ENCODE data around the gene ZNF207.

ZNF207 gene

GRCh38 chr17:32323046-32323445 lies 26.9 kb upstream of the ZNF207 start:
- Histone ChIP-seq H3K27ac (replicated peaks) (no peak overlapping the region), H3K27me3 (ENCODE audit: insufficient read depth, poor library complexity, severe bottlenecking) (no peaks in the 10 kb centered on the region), H3K4me3 (replicated peaks; ENCODE audit: insufficient read depth, low read length) (no peak overlapping the region)
- DNase-seq (ENCODE audit: low read depth in 1 of 2, low spot score in 1 of 2): no peak
- no peak for TF ChIP-seq SPI1 (IDR thresholded peaks at IDR 0.05; ENCODE audit: borderline replicate concordance, low read depth)
- TF ChIP-seq CTCF (IDR thresholded peaks at IDR 0.05; ENCODE audit: insufficient read depth, low read length): no peak
- no peak for TF ChIP-seq GABPA (IDR thresholded peaks at IDR 0.05; ENCODE audit: low read depth)
- TF ChIP-seq, protein P1, sequence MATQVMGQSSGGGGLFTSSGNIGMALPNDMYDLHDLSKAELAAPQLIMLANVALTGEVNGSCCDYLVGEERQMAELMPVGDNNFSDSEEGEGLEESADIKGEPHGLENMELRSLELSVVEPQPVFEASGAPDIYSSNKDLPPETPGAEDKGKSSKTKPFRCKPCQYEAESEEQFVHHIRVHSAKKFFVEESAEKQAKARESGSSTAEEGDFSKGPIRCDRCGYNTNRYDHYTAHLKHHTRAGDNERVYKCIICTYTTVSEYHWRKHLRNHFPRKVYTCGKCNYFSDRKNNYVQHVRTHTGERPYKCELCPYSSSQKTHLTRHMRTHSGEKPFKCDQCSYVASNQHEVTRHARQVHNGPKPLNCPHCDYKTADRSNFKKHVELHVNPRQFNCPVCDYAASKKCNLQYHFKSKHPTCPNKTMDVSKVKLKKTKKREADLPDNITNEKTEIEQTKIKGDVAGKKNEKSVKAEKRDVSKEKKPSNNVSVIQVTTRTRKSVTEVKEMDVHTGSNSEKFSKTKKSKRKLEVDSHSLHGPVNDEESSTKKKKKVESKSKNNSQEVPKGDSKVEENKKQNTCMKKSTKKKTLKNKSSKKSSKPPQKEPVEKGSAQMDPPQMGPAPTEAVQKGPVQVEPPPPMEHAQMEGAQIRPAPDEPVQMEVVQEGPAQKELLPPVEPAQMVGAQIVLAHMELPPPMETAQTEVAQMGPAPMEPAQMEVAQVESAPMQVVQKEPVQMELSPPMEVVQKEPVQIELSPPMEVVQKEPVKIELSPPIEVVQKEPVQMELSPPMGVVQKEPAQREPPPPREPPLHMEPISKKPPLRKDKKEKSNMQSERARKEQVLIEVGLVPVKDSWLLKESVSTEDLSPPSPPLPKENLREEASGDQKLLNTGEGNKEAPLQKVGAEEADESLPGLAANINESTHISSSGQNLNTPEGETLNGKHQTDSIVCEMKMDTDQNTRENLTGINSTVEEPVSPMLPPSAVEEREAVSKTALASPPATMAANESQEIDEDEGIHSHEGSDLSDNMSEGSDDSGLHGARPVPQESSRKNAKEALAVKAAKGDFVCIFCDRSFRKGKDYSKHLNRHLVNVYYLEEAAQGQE (IDR thresholded peaks at IDR 0.05; ENCODE audit: insufficient replicate concordance, low read depth): no peak
- no peak for TF ChIP-seq POLR2AphosphoS5 (IDR thresholded peaks at IDR 0.05; ENCODE audit: low read depth)

DNA sequence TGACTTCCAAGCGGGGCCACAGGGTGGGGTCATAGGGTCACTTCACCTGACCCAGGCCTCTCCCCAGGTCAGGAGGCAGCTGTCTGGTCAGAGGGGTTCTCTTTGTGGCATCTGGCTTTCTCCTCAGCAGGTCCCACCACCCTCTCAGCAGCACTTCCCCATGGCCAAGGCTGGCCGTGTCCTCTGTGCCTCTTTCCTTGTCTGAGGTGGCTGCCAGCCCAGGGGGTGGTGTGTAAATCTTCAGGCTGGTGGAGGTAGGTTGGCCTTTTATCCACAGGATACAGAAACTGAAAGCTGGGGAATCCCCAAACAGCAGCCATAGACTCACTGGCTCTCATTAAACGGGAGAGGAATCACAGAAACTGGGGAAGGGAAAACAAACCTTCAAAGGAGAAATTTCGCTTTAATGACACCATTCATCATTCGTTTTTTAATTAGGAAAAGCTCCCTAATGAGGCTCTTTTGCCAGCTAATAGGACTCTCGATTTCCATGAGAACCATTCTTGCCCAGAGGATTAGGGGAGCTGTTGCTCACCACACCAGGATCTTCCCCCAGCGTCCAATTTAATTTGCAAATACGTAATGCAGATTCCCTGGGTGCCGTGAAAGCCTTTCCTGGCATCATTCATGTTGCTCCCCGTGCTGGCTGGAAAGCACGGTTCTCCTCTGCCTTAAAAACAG lies 26.0 kb upstream of the ZNF207 start:
- no peak for DNase-seq (ENCODE audit: low read depth in 1 of 2, low spot score in 1 of 2)
- TF ChIP-seq GABPA (IDR thresholded peaks at IDR 0.05; ENCODE audit: low read depth) (no peak), CTCF (IDR thresholded peaks at IDR 0.05; ENCODE audit: insufficient read depth, low read length) (no peak), POLR2AphosphoS5 (IDR thresholded peaks at IDR 0.05; ENCODE audit: low read depth) (no peak), SPI1 (IDR thresholded peaks at IDR 0.05; ENCODE audit: borderline replicate concordance, low read depth) (no peak)
- TF ChIP-seq, protein P1 (IDR thresholded peaks at IDR 0.05; ENCODE audit: insufficient replicate concordance, low read depth): no peak
- Histone ChIP-seq H3K27ac (replicated peaks) (no peak overlapping the region), H3K4me3 (replicated peaks; ENCODE audit: insufficient read depth, low read length) (no peak overlapping the region), H3K27me3 (ENCODE audit: insufficient read depth, poor library complexity, severe bottlenecking) (no peaks in the 10 kb centered on the region)

- no peak for TF ChIP-seq SPI1 (IDR thresholded peaks at IDR 0.05; ENCODE audit: borderline replicate concordance, low read depth)
- no peak for TF ChIP-seq POLR2AphosphoS5 (IDR thresholded peaks at IDR 0.05; ENCODE audit: low read depth)
- Histone ChIP-seq H3K27ac (replicated peaks) (no peak overlapping the region), H3K27me3 (ENCODE audit: insufficient read depth, poor library complexity, severe bottlenecking) (no peaks in the 10 kb centered on the region), H3K4me3 (replicated peaks; ENCODE audit: insufficient read depth, low read length) (no peak overlapping the region)
- DNase-seq (ENCODE audit: low read depth in 1 of 2, low spot score in 1 of 2): no peak
Observed at GRCh38 chr17:32327911-32328310, 22.0 kb upstream of the ZNF207 start.

GRCh38 chr17:32330147-32330546 lies 19.8 kb upstream of the ZNF207 start:
- no peak overlapping the region for H3K4me3 ChIP-seq (replicated peaks; ENCODE audit: insufficient read depth, low read length)

More at GRCh38 chr17:32330147-32330546, 19.8 kb upstream of the ZNF207 start:
- no peak for TF ChIP-seq CTCF (IDR thresholded peaks at IDR 0.05; ENCODE audit: insufficient read depth, low read length)
- TF ChIP-seq SPI1 (IDR thresholded peaks at IDR 0.05; ENCODE audit: borderline replicate concordance, low read depth): no peak
- TF ChIP-seq GABPA (IDR thresholded peaks at IDR 0.05; ENCODE audit: low read depth): no peak
- TF ChIP-seq, protein P1 (IDR thresholded peaks at IDR 0.05; ENCODE audit: insufficient replicate concordance, low read depth): no peak
- no peak for TF ChIP-seq POLR2AphosphoS5 (IDR thresholded peaks at IDR 0.05; ENCODE audit: low read depth)
- DNase-seq (ENCODE audit: low read depth in 1 of 2, low spot score in 1 of 2): no peak
- no peak overlapping the region for H3K27ac ChIP-seq (replicated peaks)
- no peaks in the 10 kb centered on the region for H3K27me3 ChIP-seq (ENCODE audit: insufficient read depth, poor library complexity, severe bottlenecking)
